ENCODE results near the gene FNDC3B. TPM values are rescaled to one million over a fixed set of nuclear protein-coding genes. Genes with fewer than 3 reads are reported as not detected.

The FNDC3B gene
- total and polyA plus RNA-seq, 2 donors (not counting 3 experiments of a cell fraction or from before 2014, with no cell fraction given): 91.6 to 295 TPM

DNA sequence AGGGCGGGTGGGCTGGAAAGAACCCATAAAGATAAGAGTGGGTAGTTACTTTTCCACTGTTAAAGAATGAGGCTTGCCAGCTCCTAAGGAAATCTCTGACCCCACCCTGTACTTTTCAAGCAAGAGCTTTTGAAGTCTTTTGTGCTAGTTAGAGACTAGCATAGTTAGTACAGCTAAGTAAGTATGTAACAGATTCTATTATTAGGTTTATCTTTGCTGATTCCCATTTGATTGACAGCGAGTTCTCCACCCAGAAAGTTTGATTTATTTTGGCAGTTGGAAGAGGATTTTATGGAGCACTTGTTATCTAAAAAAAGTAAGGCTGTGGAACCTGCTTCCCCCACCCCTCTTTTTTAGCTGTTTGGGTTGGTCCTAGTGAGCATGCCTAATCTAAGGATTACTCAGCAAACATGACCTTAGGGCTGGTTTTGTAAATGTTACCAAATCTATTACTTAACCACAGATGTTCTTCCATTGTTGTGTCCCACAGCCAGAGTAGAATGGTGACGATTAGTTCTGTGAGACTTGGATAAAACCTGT is 57.6 kb downstream of the FNDC3B start:
- CTCF ChIA-PET: interaction anchor here (2.0 kb wide), 1 partner anchor 10 kb away, joined by 5 read pairs; no protein-coding TSS in a partner anchor
- POLR2A ChIA-PET: no interaction called here
- H3K27me3 ChIP-seq (ENCODE audit: control insufficient read depth in 2 of 2, insufficient read depth in 2 of 2, low read length in 2 of 2): no peaks in the 10 kb centered on the region
- FAIRE-seq (no peak), DNase-seq (ENCODE audit: low read depth, low spot score) (peak; percentile 48)
- H3K9ac ChIP-seq (replicated peaks; ENCODE audit: extremely low read depth, insufficient read depth, low read length): no peak overlapping the region
- dilution Hi-C loops (cut with MboI; ENCODE audit: extremely low pct_ligation_motif_present, low sequenced_read_pairs) (no loop called here), intact Hi-C loops (cut with micrococcal nuclease) (no loop called here)
- H3K9me1 ChIP-seq (replicated peaks; ENCODE audit: control insufficient read depth, extremely low read depth, insufficient read depth, low read length): no peaks in the 10 kb centered on the region
- H3K36me3 ChIP-seq (ENCODE audit: control insufficient read depth in 2 of 2, extremely low read depth in 1 of 2, insufficient read depth in 2 of 2, low read length in 2 of 2): peaks cover 0 to 2% of the 10 kb centered on the region in 2 experiments
- TF ChIP-seq FOS (IDR thresholded peaks at IDR 0.05; ENCODE audit: borderline replicate concordance, insufficient read depth, low read length): no peak
- no peak for TF ChIP-seq GATA2 (IDR thresholded peaks at IDR 0.05; ENCODE audit: insufficient read depth, insufficient read length, low read depth, low read length)
- no peak for TF ChIP-seq MAX (IDR thresholded peaks at IDR 0.05; ENCODE audit: insufficient read depth, insufficient read length)
- TF ChIP-seq POLR2A (IDR thresholded peaks at IDR 0.05; ENCODE audit: low read depth, low read length): no peak
- no peak for TF ChIP-seq CTCF (IDR thresholded peaks at IDR 0.05; ENCODE audit: extremely low read depth in 1 of 2, insufficient read depth in 1 of 2, low read depth in 1 of 2, low read length in 2 of 2)
- TF ChIP-seq EZH2 (IDR thresholded peaks at IDR 0.05; ENCODE audit: borderline replicate concordance, low read depth, low read length, severe bottlenecking): no peak
- no peak for TF ChIP-seq POLR2AphosphoS5 (IDR thresholded peaks at IDR 0.05; ENCODE audit: insufficient read depth, low read depth, low read length)
- TF ChIP-seq JUN (IDR thresholded peaks at IDR 0.05; ENCODE audit: borderline replicate concordance, insufficient read depth, insufficient read length, low read depth): no peak
- TF ChIP-seq MYC (IDR thresholded peaks at IDR 0.05; ENCODE audit: low read depth, low read length): no peak
- no peak overlapping the region for H3K4me3 ChIP-seq (replicated peaks in 1 of 3; ENCODE audit: insufficient read depth in 1 of 3, low read depth in 1 of 3, low read length in 3 of 3)
- no peaks in the 10 kb centered on the region for H3K9me3 ChIP-seq (replicated peaks; ENCODE audit: control insufficient read depth, insufficient read depth, low read length)
- H2AFZ ChIP-seq (ENCODE audit: low read depth, low read length): no peak overlapping the region
- H4K20me1 ChIP-seq (replicated peaks; ENCODE audit: control insufficient read depth, extremely low read depth, insufficient read depth, low read length): peaks cover 31% of the 10 kb centered on the region
- H3K4me2 ChIP-seq (ENCODE audit: insufficient read depth, low read length): no peak overlapping the region
- peaks cover 94% of the 10 kb centered on the region for H3K79me2 ChIP-seq (ENCODE audit: control insufficient read depth, insufficient read depth, low read length)
- H3K4me1 ChIP-seq (ENCODE audit: control insufficient read depth, extremely low read depth, insufficient read depth, low read length): peaks cover 50% of the 10 kb centered on the region
- no TSS peak for BruUV-seq (replicated peaks)
- H3K27ac ChIP-seq (ENCODE audit: insufficient read depth, low read depth, low read length): peak overlapping the region; percentile 12
